ENCODE measurements around the gene CLHC1.

DNA sequence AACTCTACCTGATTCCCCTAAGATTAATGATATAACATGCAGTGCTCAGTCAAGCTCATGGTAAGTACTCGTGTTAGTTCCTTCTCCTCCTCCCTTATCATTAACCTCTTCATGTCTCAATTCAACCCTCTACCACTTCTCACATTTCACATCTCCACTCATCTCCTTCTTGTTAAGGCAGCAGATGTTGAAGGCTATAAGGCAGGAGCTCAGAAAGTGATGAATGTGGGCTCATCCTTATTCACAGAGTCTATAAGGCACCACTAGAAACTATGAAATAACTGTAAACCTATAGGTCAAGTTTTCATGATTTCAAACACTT is 56.0 kb downstream of the CLHC1 start:
- no peak for TF ChIP-seq POLR2A (IDR thresholded peaks at IDR 0.05; ENCODE audit: low read depth, low read length)
- TF ChIP-seq PAX5 (IDR thresholded peaks at IDR 0.05; ENCODE audit: insufficient read depth, low read length, severe bottlenecking): no peak
- no peak for TF ChIP-seq TAF1 (IDR thresholded peaks at IDR 0.05; ENCODE audit: low read depth, low read length)
- no peak for TF ChIP-seq POLR2AphosphoS5 (IDR thresholded peaks at IDR 0.05; ENCODE audit: low read depth, low read length)
- no peak for TF ChIP-seq SPI1 (IDR thresholded peaks at IDR 0.05; ENCODE audit: low read depth, low read length)
- TF ChIP-seq POU2F2 (IDR thresholded peaks at IDR 0.05; ENCODE audit: low read depth, low read length): no peak

All from GM12891 (cell line).